Hepatocyte (in vitro differentiated cells): ENCODE results near the gene ABI1.

Experiments
- CTCF ChIP-seq: fragments of 200-600 bp; sonication (generic); IDR thresholded peaks from 2 replicates; pipeline ENCODE4 v1.5.1; 2016; ENCODE audit warnings: antibody characterized with exemption, mild to moderate bottlenecking; ENCODE audit not compliant: poor library complexity
- EZH2 ChIP-seq: fragments of 200-600 bp; sonication (generic); IDR thresholded peaks from 2 replicates; pipeline ENCODE4 v1.6.1; 2016; ENCODE audit warnings: antibody characterized with exemption, mild to moderate bottlenecking, borderline replicate concordance
- EZH2phosphoT487 ChIP-seq: fragments of 200-600 bp; sonication (generic); IDR thresholded peaks from one replicate; pipeline ENCODE4 v1.6.1; 2018; ENCODE audit warnings: antibody characterized with exemption, mild to moderate bottlenecking, low read depth, moderate library complexity; ENCODE audit not compliant: unreplicated experiment, severe bottlenecking

DNA sequence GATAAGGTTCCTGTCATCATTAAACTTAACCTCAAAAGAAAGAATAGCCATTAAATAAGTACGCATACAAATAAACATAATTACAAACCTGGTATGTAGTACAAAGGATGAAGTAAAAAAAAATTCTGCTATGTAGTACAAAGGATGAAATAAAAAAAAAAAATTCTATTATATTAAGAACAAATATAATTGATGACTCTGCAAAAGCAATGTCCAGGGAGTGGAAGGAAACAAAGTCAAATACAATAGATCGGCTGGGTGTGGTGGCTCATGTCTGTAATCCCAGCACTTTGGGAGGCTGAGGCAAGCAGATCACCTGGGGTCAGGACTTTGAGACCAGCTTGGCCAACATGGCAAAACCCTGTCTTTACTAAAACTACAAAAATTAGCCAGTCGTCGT lies 56.9 kb downstream of the ABI1 start:
- TF ChIP-seq EZH2 (no peak), CTCF (no peak), EZH2phosphoT487 (no peak)
